NCI-H345 treated with DMSO at 0.1 percent for 48 hours (cell line): Measurements from ENCODE around the gene EFEMP2.

ENCODE experiments used
- DNase-seq: peaks from one replicate; lab custom pipeline; 2025; ENCODE audit not compliant: unreplicated experiment; lab: John Stamatoyannopoulos, UW

EFEMP2 gene

GRCh38 chr11:65872586-65873317 lies at the start of gene EFEMP2:
Gene EFEMP2, minus strand, starts transcription at chr11:65872800. Its CDS starts 446 bp downstream, at chr11:65872354.
- no peak for DNase-seq

- DNase-seq = no peak
Measured at GRCh38 chr11:65921876-65922275, 49.3 kb upstream of the EFEMP2 start.

GRCh38 chr11:65921033-65921555 lies 48.5 kb upstream of the EFEMP2 start:
- DNase-seq = no peak

GRCh38 chr11:65920372-65920802 lies 47.8 kb upstream of the EFEMP2 start:
- DNase-seq = no peak

GRCh38 chr11:65919573-65920371 lies 47.2 kb upstream of the EFEMP2 start:
- no peak for DNase-seq

- DNase-seq = peak; percentile 98
Measured at GRCh38 chr11:65919141-65919572, 46.6 kb upstream of the EFEMP2 start, which contains the start of gene DRAP1. Gene DRAP1, plus strand, starts transcription at chr11:65919426. Its CDS starts 76 bp downstream, at chr11:65919502.

GRCh38 chr11:65918211-65919140 lies 45.9 kb upstream of the EFEMP2 start, which contains the start of gene C11orf68:
Gene C11orf68, minus strand, starts transcription at chr11:65919062. Its CDS starts 31 bp downstream, at chr11:65919031.
- DNase-seq = no peak

GRCh38 chr11:65917434-65918210 lies 45.0 kb upstream of the EFEMP2 start:
- no peak for DNase-seq

GRCh38 chr11:65917077-65917433 lies 44.5 kb upstream of the EFEMP2 start:
- DNase-seq = no peak

GRCh38 chr11:65916391-65916790 lies 43.8 kb upstream of the EFEMP2 start:
- DNase-seq = no peak

GRCh38 chr11:65915821-65916251 lies 43.2 kb upstream of the EFEMP2 start:
- DNase-seq = no peak

GRCh38 chr11:65915101-65915820 lies 42.7 kb upstream of the EFEMP2 start:
- DNase-seq = no peak

GRCh38 chr11:65912845-65913244 lies 40.2 kb upstream of the EFEMP2 start:
- DNase-seq = no peak

GRCh38 chr11:65911682-65912568 lies 39.3 kb upstream of the EFEMP2 start:
- no peak for DNase-seq

GRCh38 chr11:65907878-65908277 lies 35.3 kb upstream of the EFEMP2 start:
- no peak for DNase-seq

GRCh38 chr11:65906602-65907001 lies 34.0 kb upstream of the EFEMP2 start:
- no peak for DNase-seq

- no peak for DNase-seq
Measured at GRCh38 chr11:65903715-65904114, 31.1 kb upstream of the EFEMP2 start.

GRCh38 chr11:65903068-65903481 lies 30.5 kb upstream of the EFEMP2 start:
- no peak for DNase-seq
